NCI-H2107 treated with DMSO at 0.1 percent for 48 hours (cell line): ENCODE results near the gene VAMP7.
A peak's percentile ranks its signal among the peaks of the same experiment; 100 is the strongest.
"Not testable (repeated sequence)": the region's sequence is repeated elsewhere in the genome, so short reads cannot be mapped to it uniquely, and the experiment has no call there.

Experiments
- DNase-seq: peaks from one replicate; lab custom pipeline; 2025; ENCODE audit not compliant: unreplicated experiment; lab: John Stamatoyannopoulos, UW

The VAMP7 gene, protein sequence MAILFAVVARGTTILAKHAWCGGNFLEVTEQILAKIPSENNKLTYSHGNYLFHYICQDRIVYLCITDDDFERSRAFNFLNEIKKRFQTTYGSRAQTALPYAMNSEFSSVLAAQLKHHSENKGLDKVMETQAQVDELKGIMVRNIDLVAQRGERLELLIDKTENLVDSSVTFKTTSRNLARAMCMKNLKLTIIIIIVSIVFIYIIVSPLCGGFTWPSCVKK

DNA sequence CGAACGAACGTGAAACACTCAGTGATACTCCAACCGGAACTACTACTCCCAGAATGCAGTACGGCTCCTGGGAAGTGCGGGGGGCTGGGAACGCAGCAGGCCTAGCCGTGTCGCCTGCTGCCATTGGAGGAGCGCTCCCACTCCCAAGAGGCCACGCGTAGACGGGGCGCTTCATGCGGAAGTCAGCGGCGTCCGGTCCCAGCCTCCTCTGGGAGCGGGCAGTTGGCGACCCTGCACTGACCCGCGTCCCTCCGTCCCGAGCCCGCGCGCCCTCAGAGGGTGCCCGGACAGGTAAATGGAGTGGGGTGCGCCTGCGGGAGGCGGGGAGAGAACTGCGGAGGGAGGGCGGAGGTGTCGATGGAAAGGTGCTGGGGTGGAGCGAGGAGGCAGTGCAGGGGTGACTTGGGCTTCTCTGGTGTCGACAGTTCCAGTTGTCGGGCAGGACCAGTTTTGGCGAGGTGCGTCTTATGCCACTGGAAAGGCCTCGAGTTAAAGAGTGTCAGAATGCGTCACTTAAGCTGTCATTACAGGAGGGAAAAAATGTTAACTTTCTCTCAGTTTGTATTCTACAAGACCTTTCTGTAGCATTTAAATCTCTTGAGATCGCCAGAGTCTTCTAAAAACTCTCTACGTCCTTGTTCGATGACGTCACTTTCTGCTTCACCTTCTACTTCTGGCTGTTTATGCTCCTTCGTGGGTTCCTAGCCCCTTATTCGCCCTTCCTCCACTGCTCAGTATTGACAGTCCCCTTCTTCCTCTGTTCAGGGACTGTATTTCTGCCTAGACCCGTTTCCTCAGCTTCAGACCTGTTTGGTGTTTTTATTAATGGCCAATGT lies at the start of gene VAMP7:
VAMP7 (plus strand) TSS at position 188 of the 836 bp plus-strand sequence. CDS start 8,122 bp downstream, outside the sequence.
- peak; percentile 87 for DNase-seq

DNA sequence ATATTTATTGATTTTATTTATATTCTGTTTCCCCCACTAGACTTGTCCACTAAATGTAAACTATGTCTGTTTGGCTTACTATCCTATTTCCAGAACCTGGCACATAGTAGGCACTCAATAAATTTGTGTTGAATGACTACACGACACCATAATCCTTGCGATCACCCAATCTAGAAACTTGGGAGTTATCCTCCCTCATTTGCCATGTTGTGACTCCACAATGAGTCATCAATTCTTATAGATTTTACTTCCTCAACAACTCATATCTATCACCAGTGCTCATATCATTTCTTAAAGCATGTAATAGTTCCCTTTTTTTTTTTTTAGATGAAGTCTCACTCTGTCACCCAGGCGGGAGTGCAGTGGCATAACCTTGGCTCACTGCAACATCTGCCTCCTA lies 39.9 kb upstream of the VAMP7 start:
- no peak for DNase-seq

DNA sequence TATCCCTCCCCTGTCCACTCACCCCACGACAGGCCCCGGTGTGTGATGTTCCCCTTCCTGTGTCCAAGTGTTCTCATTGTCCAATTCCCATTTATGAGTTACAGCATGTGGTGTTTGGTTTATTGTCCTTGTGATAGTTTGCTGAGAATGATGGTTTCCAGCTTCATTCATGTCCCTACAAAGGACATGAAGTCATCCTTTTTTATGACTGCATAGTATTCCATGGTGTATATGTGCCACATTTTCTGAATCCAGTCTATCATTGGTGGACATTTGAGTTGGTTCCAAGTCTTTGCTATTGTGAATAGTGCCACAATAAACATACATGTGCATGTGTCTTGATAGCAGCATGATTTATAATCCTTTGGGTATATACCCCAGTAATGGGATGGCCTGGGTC lies 29.4 kb upstream of the VAMP7 start:
- not testable (repeated sequence) for DNase-seq

DNA sequence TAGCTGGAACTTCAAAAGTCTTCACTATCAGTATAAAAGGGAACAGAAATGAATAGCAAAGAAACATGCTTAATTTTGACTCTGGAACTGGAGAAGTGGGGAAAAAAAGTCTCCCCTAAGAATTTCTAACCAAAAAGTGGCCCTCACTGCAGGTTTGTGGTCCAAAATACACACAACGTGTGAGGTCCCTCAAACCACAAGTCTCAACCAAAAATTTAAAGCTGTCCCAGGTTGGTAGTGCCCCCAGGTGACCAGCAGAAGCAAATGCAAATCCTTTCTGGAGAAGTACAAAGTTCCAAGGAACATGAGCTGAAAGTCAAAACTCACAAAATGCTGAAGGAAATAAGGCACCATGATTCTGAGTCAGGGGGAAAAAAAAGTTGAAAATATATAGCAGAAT lies 23.6 kb upstream of the VAMP7 start:
- DNase-seq: no peak

DNA sequence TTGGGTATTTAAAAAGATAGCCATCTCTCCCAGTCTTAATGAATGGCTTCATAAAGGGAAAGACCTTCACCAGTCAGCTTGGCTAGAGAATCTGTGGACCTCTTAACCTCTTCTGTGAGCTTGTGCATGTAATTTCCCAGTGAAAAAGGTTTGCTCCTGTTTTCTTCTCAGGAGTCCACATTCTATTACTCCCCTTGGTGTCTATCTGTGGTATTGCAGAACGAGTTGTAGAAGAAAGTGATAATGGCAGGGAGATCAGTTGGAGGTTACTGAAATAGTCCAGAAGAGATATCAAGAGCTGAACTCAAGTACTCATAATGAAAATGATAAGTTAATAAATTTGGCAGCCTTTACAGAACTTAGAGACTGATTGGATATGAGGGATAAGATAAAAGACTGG lies 16.5 kb upstream of the VAMP7 start:
- no peak for DNase-seq

DNA sequence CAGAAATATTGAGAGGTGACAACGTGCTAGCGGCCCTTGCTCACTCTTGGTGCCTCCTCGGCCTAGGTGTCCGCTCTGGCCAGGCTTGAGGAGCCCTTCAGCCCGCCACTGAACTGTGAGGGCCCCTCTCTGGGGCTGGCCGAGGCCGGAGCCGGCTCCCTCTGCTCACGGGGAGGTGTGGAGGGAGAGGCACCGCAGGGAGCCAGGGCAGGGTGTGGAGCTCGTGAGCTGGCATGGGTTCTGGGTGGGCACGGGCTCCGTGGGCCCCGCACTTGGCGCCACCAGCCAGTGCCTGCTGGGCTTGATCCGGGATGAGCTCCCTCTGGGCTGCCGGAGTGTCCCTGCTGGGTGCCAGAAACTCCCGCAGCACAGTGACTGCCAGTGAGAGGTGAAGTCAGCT lies 16.0 kb upstream of the VAMP7 start:
- no peak for DNase-seq

DNA sequence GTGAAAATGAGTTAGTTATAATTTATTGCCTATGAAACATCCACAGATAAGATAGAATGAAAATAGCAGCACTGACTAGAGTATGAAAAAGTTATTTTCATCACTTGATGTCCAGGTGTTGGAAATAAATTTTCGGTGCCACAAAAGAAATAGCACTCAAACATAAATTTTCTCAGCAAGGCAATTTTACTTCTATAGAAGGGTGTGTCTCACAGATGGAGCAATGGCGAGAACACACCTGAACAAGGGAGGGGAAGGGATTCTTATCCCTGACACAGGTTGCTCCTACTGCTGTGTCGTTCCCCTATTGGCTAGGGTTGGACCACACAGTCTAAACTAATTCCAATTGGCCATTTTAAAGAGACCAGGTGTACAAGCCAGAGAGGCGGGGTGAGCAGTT lies 13.3 kb upstream of the VAMP7 start:
- no peak for DNase-seq

DNA sequence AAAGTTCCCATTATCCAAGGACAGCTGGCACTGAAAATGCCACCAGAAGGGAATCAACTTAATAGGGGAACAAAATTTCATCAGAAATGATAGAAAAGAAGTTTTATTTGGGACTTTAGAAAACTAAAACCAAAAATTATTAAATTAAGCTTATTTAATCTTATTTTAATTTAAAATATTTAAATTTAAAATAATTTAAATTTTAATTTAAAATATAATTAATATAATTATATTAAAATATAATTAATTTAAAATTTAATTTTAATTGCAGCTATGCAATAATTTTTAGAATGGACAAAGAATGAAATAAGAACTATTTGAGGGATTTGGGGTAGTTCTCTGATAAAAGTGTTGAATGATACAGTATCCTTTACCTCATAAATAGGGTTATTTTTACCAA lies 10.2 kb upstream of the VAMP7 start:
- DNase-seq: no peak

DNA sequence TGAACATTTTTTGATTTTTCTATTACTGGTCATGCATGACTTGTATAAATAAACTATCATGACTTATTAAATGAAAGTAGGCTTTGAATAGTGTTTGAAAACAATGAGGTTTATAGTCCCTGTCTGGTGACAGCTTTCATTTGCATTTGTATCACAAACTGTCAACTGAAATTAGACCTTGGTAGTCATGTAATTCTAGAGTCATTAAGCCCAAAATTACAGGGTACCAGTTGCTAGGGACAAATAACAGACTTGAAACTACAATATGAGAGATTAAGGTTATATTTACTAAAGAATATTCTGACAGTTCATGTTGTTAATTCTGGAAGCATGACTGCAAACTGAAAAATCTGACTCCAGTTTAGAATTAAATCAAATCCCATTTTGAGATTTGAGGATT lies 9.2 kb upstream of the VAMP7 start:
- peak; percentile 7 for DNase-seq

DNA sequence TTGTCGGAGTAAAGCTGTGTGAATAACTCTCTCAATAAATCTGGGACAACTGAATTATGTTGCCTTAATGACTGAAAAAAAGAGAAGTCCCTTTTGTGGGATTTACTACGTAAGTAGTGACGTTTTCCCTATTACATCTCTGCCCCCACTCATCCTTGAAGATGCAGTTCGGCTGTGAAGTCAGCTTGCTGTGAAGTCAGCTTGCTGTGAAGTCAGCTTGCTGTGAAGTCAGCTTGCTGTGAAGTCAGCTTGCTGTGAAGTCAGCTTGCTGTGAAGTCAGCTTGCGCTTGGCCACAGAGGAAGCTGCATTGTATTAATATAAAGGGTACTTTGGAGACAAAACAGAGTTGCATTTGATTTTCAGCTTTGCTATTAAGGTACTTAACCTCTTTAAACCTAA lies 8.0 kb upstream of the VAMP7 start:
- DNase-seq: no peak

DNA sequence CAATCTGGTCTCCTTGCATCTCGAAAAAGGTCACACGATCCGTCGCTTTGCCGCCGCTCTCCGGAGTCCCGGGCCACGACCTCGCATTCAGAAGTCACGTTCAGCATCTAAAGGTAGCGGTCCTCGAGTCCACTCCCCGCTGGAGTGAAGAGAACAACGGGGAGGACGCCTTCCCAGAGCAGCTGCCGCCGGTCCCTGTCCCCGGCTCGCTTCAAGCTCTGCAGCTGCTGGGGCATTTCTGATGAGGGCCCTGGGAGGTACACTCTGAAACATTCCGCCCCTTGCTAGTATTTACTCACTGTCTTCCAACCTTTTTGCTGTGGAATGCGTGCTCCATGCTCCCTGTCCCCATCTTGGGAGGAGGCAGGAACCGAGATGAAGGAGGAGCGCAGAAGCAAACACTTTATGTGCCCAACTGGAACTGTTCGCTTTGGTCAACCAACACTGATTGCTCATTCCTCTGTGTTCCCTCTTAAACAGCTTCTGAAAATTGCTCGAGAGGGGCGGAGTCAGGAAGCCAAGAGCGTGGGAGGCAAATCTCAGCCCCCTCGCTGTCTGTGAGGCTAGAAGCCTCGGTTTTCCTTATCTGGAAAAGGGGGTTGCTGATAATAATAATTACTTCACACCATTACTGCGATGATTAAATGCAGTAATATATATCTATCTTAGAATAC lies 6.4 kb upstream of the VAMP7 start:
- no peak for DNase-seq

DNA sequence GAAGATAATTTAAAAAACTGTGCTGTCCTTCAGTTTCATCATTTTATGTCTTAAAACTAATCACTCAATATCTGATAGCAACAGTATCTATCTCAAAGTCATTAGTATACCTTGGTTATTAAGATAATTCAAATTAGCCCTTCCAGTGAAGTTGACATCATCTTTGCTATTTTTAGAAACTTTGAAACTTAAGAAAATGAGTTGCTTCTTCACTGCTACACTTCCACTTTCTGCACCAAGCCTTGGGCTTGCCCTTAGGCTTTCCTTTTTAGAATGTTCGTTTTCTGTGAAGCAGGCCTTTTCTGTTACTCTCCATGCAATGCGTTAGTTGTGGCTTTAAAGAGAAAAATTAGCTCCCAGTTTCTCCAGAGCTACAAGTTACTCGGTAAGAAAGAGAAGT lies 4.4 kb upstream of the VAMP7 start:
- DNase-seq: no peak

DNA sequence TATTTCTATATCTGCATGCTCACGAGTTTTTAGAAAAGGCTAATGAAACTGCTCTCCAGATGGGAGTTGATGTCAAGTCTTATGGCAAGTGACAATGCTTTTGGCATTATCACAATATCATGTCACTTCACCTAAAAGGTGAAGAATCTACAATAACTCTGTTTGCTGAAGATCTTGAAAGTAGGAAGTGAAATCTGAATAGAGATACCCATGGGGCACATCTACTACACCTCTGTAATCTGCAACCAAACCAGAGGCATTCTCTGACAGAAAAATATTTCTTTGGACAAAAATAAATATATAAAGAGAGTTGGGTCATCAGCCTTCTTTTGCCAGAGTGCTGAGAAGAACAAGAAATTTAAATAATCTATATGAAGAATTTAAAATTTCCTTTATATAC lies 3.9 kb upstream of the VAMP7 start:
- no peak for DNase-seq

DNA sequence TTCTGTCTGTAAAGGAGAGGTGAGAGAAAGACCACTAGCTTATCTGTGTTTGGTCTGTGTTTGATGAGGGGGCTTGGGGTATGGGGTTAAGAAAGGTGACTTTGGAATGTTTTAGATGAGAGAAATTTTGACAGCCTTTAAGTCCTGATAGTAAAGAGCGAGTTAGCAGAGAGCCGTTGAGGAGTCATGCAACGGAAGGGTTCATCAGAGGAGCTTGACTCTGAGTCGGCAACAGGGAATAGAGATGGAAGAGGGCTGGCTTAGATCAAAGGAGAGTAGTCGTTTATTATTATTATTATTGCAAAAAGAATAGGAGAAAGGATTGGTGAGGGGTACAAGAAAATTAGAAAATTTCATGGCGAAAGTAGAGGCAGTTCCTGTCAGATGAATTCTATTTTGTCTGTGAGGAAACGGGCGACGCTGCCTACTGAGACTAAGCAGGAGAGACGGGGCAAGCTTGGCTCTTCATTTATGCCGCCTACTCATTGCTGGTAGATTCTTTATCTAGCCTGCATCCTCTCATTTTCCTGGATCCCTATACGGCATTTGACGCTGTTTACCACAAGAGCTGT lies 473 bp upstream of the VAMP7 start:
- no peak for DNase-seq

DNA sequence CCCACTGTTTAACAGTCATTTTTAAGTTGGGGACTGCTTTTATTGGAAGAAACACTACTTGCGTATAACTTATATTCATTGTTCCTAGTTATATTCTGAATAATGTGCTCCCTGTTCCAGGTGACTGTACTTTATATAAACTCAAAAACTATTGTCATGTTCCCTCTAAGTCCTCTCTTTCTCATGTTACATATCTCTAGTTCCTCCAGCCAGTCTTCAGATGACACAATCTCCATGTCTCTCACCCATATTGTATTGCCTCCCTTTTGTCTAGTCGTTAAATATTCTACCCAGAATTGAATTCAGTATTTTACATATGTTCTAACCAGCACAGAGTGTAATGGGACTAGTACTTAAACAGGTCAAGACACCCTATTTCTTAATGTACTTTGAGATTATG lies 5.3 kb downstream of the VAMP7 start:
- DNase-seq: no peak

DNA sequence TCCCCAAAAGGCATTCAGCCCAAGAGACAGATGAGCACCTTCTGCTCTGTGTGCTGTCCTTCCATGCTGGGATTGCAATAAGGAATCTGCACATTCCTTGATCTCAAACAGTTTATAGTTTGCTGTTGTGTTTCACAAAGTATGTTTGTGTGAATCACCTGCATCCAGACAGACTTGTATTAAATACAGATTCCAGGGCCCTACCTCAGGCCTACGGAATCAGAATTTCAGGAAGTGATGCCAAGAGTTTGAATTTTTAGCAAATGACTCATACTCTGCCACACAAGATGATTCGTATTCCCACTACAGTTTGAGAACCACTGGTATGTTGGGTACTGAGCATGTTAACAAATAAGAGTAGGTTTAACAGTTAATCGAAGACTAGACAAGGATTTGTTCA lies 7.0 kb downstream of the VAMP7 start:
- no peak for DNase-seq

DNA sequence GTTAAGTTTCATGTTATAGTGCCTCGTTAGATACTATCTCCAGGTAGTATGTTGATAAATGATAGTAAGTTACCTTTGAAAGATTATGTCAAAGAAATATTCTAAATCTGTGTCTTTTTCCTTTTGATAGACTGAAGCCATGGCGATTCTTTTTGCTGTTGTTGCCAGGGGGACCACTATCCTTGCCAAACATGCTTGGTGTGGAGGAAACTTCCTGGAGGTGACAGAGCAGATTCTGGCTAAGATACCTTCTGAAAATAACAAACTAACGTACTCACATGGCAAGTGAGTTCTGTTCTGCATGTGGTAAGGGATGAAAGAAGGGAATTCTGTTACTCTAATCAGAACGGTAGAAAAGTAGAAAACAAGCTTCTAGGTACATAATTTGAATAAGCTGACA lies 8.2 kb downstream of the VAMP7 start:
- no peak for DNase-seq

DNA sequence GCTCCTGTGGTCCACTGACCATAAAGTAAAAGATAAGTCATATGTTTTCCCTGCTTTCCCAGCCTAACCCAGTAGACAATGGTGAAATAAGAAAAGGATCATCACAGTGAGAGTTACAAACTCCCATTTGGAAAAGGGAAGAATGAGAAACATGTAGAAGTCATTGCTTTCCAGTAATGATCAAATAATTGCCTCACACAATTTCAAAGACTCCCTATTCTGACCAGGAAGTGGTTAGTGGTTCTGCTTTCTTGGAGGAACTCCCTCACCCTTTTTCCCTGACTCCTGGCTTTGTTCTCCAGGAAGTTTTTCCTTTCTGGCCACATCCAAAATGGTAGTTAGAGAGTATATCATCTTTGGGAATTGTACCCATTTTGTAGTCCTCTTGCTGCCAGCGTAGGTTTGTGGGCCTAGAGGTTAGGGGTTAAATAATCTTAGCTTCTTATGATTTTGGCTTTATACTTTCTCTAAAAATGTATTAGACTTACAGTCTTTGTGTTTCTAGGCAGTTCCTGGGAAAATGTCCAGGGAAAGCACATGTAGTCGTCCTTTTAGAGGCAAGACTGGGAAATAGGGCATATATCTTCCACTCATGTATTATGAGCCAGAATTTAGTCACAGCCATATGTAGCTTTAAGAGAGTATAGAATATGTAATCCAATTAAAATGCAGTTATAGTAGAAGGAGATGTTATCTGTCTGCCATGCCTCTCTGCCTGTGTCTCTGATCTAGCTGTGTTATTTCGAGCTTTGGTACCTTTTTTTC lies 10.5 kb downstream of the VAMP7 start:
- DNase-seq: no peak

DNA sequence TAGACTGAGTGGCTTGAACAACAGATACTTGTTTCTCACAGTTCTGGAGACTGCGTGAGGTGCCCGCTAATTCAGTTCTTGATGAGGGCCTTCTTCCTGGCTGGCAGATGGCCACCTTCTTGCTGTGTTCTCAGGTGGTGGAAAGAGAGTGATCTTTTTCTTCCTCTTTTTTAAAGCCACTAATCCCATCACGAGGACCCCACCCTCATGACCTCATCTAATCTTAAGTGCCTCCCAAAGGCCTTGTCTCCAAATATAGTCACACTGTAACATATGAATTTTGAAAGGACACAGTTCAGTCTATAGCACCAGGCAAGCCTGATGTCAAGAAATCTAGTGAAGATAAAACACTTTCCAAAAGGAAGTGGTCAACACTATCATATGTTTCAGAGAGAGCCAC lies 12.4 kb downstream of the VAMP7 start:
- no peak for DNase-seq

DNA sequence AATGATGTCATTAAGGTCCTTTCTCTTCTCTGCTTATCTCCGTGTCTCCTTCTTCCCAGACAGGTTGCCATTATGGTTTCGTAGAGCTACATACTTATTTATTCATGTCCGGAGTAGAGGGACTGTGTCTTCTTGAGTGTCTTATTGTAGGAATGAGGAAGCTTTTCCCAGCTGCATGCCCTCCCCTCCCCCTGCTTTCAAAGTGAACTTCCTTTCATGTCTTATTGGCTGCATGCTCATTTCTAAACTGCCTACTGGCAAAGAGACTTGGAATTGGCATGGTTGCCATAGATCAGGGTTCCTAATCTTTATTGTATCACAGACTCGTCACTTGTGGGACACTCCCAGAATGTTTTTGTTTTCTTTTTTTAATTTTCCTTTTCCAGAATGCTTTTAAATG lies 15.4 kb downstream of the VAMP7 start:
- DNase-seq: no peak

DNA sequence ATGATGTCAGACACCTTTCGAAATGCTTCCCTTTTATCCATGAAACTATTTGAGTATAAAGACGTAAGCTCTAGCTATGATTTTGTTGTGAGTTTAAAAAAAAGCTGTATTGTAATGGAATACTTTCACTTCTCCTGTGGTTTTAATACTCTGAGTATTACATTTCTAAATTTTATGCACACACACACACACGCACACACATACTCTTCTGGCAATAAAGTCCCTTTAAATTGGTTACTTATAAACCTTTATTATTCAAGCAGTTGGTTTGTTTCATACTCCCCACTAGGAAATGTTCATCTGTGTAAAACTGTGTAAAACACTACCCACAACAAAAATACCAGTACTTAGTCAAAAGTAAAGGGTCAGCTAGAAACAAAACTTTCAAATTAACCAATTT lies 18.2 kb downstream of the VAMP7 start:
- no peak for DNase-seq
